8988T (cell line): Measurements from ENCODE around the gene ZNF609.
A peak's percentile ranks its signal among the peaks of the same experiment; 100 is the strongest.
"Not testable (repeated sequence)": the region's sequence is repeated elsewhere in the genome, so short reads cannot be mapped to it uniquely, and the experiment has no call there.

Experiments
- DNase-seq: peaks from one replicate; pipeline ENCODE4 v3.0.0; 2011

Gene ZNF609

GRCh38 chr15:64456634-64457108 lies 3.7 kb upstream of the ZNF609 start:
- DNase-seq = no peak

GRCh38 chr15:64459066-64459781 lies 1.2 kb upstream of the ZNF609 start:
- no peak for DNase-seq

- peak; percentile 45 for DNase-seq
Observed at GRCh38 chr15:64460724-64461720, 644 bp downstream of the ZNF609 start.

GRCh38 chr15:64461721-64462162 lies 1.4 kb downstream of the ZNF609 start:
- DNase-seq = no peak

GRCh38 chr15:64462492-64462891 lies 2.1 kb downstream of the ZNF609 start:
- no peak for DNase-seq

GRCh38 chr15:64464276-64465005 lies 4.1 kb downstream of the ZNF609 start:
- no peak for DNase-seq

GRCh38 chr15:64466408-64467141 lies 6.2 kb downstream of the ZNF609 start:
- no peak for DNase-seq

GRCh38 chr15:64472161-64472560 lies 11.8 kb downstream of the ZNF609 start:
- no peak for DNase-seq

- DNase-seq = no peak
Observed at GRCh38 chr15:64474846-64475245, 14.5 kb downstream of the ZNF609 start.

GRCh38 chr15:64476550-64476949 lies 16.2 kb downstream of the ZNF609 start:
- DNase-seq = no peak

- no peak for DNase-seq
Observed at GRCh38 chr15:64478863-64479262, 18.5 kb downstream of the ZNF609 start.

GRCh38 chr15:64480891-64481290 lies 20.5 kb downstream of the ZNF609 start:
- DNase-seq = no peak

- no peak for DNase-seq
Observed at GRCh38 chr15:64483749-64484148, 23.4 kb downstream of the ZNF609 start.

- DNase-seq = no peak
Observed at GRCh38 chr15:64485796-64486195, 25.4 kb downstream of the ZNF609 start.

- DNase-seq = no peak
Observed at GRCh38 chr15:64490598-64491259, 30.4 kb downstream of the ZNF609 start.

- no peak for DNase-seq
Observed at GRCh38 chr15:64493641-64494040, 33.3 kb downstream of the ZNF609 start.

- DNase-seq = not testable (repeated sequence)
Observed at GRCh38 chr15:64495968-64496367, 35.6 kb downstream of the ZNF609 start.

- DNase-seq = no peak
Observed at GRCh38 chr15:64500695-64501395, 40.5 kb downstream of the ZNF609 start.

GRCh38 chr15:64501396-64501715 lies 41.0 kb downstream of the ZNF609 start:
- no peak for DNase-seq

GRCh38 chr15:64502151-64502550 lies 41.8 kb downstream of the ZNF609 start:
- no peak for DNase-seq

GRCh38 chr15:64502551-64502950 lies 42.2 kb downstream of the ZNF609 start:
- no peak for DNase-seq
